ENCODE data around the gene CASP10. TPM values are rescaled to one million over a fixed set of nuclear protein-coding genes. Genes with fewer than 3 reads are reported as not detected.
"Not testable (repeated sequence)": the region's sequence is repeated elsewhere in the genome, so short reads cannot be mapped to it uniquely, and the experiment has no call there.

The CASP10 gene
- total RNA-seq, result 10 to 100 TPM; 47.8 to 51.3 TPM

- peak within 1 kb of the TSS; percentile 84 for H3K27ac Mint-ChIP-seq
Measured at GRCh38 chr2:201182650-201183364, at the start of gene CASP10. Gene CASP10 (plus strand): TSS chr2:201183141. CDS start chr2:201185778, 2,637 bp downstream.

GRCh38 chr2:201135386-201135785 is 47.6 kb upstream of the CASP10 start:
- H3K4me3 Mint-ChIP-seq, result no peak overlapping the region
- no peaks in the 10 kb centered on the region for H3K27me3 Mint-ChIP-seq
- peaks cover 91% of the 10 kb centered on the region for H3K36me3 Mint-ChIP-seq (ENCODE audit: low read depth)
- DNase-seq, result no peak
- no peaks in the 10 kb centered on the region for H3K9me3 Mint-ChIP-seq
- H3K4me1 Mint-ChIP-seq, result peaks cover 73% of the 10 kb centered on the region
- peak overlapping the region; percentile 52 for H3K27ac Mint-ChIP-seq
- CTCF ChIA-PET, result interaction anchor here (1.4 to 2.0 kb wide), 2 partner anchors 10 to 23 kb away, joined by 3 to 7 read pairs; no protein-coding TSS in a partner anchor
- POLR2A ChIA-PET, result interaction anchor here (0.7 to 1.6 kb wide), 3 partner anchors 9 to 16 kb away, joined by 3 to 5 read pairs (median 4); no protein-coding TSS in a partner anchor

More at GRCh38 chr2:201182650-201183364, at the start of gene CASP10:
- Mint-ChIP-seq H3K9me3 (peaks cover 4% of the 10 kb centered on the region), H3K4me3 (peak within 1 kb of the TSS; percentile 98), H3K4me1 (peaks cover 57% of the 10 kb centered on the region), H3K36me3 (ENCODE audit: low read depth) (peaks cover 42% of the 10 kb centered on the region), H3K27me3 (no peaks in the 10 kb centered on the region)
- DNase-seq, result no peak
- CTCF ChIA-PET, result interaction anchor here (0.6 to 4.4 kb wide), 41 partner anchors 9 to 996 kb away, joined by 3 to 317 read pairs (median 4); partner anchors contain the start of genes CASP8, CFLAR, NIF3L1 and ORC2
- POLR2A ChIA-PET, result interaction anchor here (0.8 to 5.5 kb wide), 31 partner anchors 11 to 1085 kb away, joined by 3 to 160 read pairs (median 5); partner anchors contain the start of genes CASP8, CFLAR, CLK1 and HYCC2

- Mint-ChIP-seq H3K9me3 (no peaks in the 10 kb centered on the region), H3K27ac (peak overlapping the region; percentile 61), H3K4me3 (no peak overlapping the region), H3K4me1 (peaks cover 65% of the 10 kb centered on the region), H3K36me3 (ENCODE audit: low read depth) (peaks cover 88% of the 10 kb centered on the region), H3K27me3 (no peaks in the 10 kb centered on the region)
- DNase-seq, result no peak
- ChIA-PET POLR2A (interaction anchor here (0.7 kb wide), 1 partner anchor 8 kb away, joined by 3 read pairs; no protein-coding TSS in a partner anchor), CTCF (interaction anchor here (0.7 kb wide), 1 partner anchor 17 kb away, joined by 5 read pairs; no protein-coding TSS in a partner anchor)
Measured at GRCh38 chr2:201136889-201137321, 46.0 kb upstream of the CASP10 start.

- no peak overlapping the region for H3K27ac Mint-ChIP-seq
- H3K4me3 Mint-ChIP-seq, result no peak overlapping the region
- ChIA-PET POLR2A (interaction anchor here (0.7 to 1.1 kb wide), 2 partner anchors 9 to 95 kb away, joined by 3 read pairs; no protein-coding TSS in a partner anchor), CTCF (interaction anchor here (0.7 kb wide), 1 partner anchor 18 kb away, joined by 5 read pairs; no protein-coding TSS in a partner anchor)
- peaks cover 56% of the 10 kb centered on the region for H3K4me1 Mint-ChIP-seq
- H3K27me3 Mint-ChIP-seq, result no peaks in the 10 kb centered on the region
- H3K36me3 Mint-ChIP-seq (ENCODE audit: low read depth), result peaks cover 85% of the 10 kb centered on the region
- DNase-seq, result no peak
- H3K9me3 Mint-ChIP-seq, result no peaks in the 10 kb centered on the region
Measured at GRCh38 chr2:201137505-201138400, 45.2 kb upstream of the CASP10 start.

GRCh38 chr2:201138401-201138970 is 44.5 kb upstream of the CASP10 start:
- Mint-ChIP-seq H3K4me1 (peaks cover 49% of the 10 kb centered on the region), H3K27ac (no peak overlapping the region), H3K9me3 (no peaks in the 10 kb centered on the region), H3K4me3 (no peak overlapping the region), H3K27me3 (no peaks in the 10 kb centered on the region), H3K36me3 (ENCODE audit: low read depth) (peaks cover 82% of the 10 kb centered on the region)
- POLR2A ChIA-PET, result interaction anchor here (1.1 kb wide), 1 partner anchor 94 kb away, joined by 3 read pairs; no protein-coding TSS in a partner anchor
- DNase-seq, result no peak
- CTCF ChIA-PET, result no interaction called here

- CTCF ChIA-PET, H3K4me3 Mint-ChIP-seq, H3K27me3 Mint-ChIP-seq, H3K9me3 Mint-ChIP-seq, H3K27ac Mint-ChIP-seq, DNase-seq: not testable (repeated sequence)
- Mint-ChIP-seq H3K4me1 (peaks cover 47% of the 10 kb centered on the region), H3K36me3 (ENCODE audit: low read depth) (peaks cover 80% of the 10 kb centered on the region)
- POLR2A ChIA-PET, result interaction anchor here (1.1 kb wide), 1 partner anchor 93 kb away, joined by 3 read pairs; no protein-coding TSS in a partner anchor
Measured at GRCh38 chr2:201138986-201139781, 43.8 kb upstream of the CASP10 start.

GRCh38 chr2:201139836-201140604 is 42.9 kb upstream of the CASP10 start:
- DNase-seq, result no peak
- Mint-ChIP-seq H3K27me3 (no peaks in the 10 kb centered on the region), H3K27ac (no peak overlapping the region), H3K9me3 (no peaks in the 10 kb centered on the region), H3K4me1 (peaks cover 43% of the 10 kb centered on the region), H3K4me3 (no peak overlapping the region), H3K36me3 (ENCODE audit: low read depth) (peaks cover 77% of the 10 kb centered on the region)
- ChIA-PET CTCF (interaction anchor here (1.2 to 1.5 kb wide), 2 partner anchors 22 to 92 kb away, joined by 4 read pairs; no protein-coding TSS in a partner anchor), POLR2A (no interaction called here)

GRCh38 chr2:201144101-201145051 is 38.6 kb upstream of the CASP10 start:
- Mint-ChIP-seq H3K4me3 (no peak overlapping the region), H3K36me3 (ENCODE audit: low read depth) (peaks cover 60% of the 10 kb centered on the region), H3K27me3 (no peaks in the 10 kb centered on the region), H3K4me1 (peaks cover 17% of the 10 kb centered on the region), H3K9me3 (no peaks in the 10 kb centered on the region), H3K27ac (no peak overlapping the region)
- ChIA-PET POLR2A (interaction anchor here (0.7 to 3.9 kb wide), 6 partner anchors 11 to 89 kb away, joined by 3 to 32 read pairs (median 3); partner anchors contain the start of gene CFLAR), CTCF (interaction anchor here (0.8 to 2.8 kb wide), 7 partner anchors 11 to 241 kb away, joined by 3 to 15 read pairs (median 5); no protein-coding TSS in a partner anchor)
- DNase-seq, result no peak

GRCh38 chr2:201148434-201148990 is 34.4 kb upstream of the CASP10 start:
- H3K27me3 Mint-ChIP-seq, result no peaks in the 10 kb centered on the region
- no peaks in the 10 kb centered on the region for H3K9me3 Mint-ChIP-seq
- H3K4me1 Mint-ChIP-seq, result peaks cover 31% of the 10 kb centered on the region
- H3K36me3 Mint-ChIP-seq (ENCODE audit: low read depth), result peaks cover 68% of the 10 kb centered on the region
- H3K27ac Mint-ChIP-seq, result no peak overlapping the region
- DNase-seq, result no peak
- ChIA-PET POLR2A (interaction anchor here (1.2 to 2.3 kb wide), 5 partner anchors 10 to 76 kb away, joined by 3 to 6 read pairs (median 4); partner anchors contain the start of gene NDUFB3), CTCF (interaction anchor here (0.7 to 2.3 kb wide), 7 partner anchors 10 to 242 kb away, joined by 3 to 10 read pairs (median 5); no protein-coding TSS in a partner anchor)
- H3K4me3 Mint-ChIP-seq, result no peak overlapping the region
